NCI-H774 (cell line): Measurements from ENCODE around the gene UBE2G1.

Experiments
- DNase-seq: peaks from one replicate; lab custom pipeline; 2025; lab: John Stamatoyannopoulos, UW

UBE2G1 gene

GRCh38 chr17:4334332-4334731 lies 32.1 kb downstream of the UBE2G1 start:
- no peak for DNase-seq

GRCh38 chr17:4333041-4333440 lies 33.4 kb downstream of the UBE2G1 start:
- DNase-seq = no peak

GRCh38 chr17:4332296-4332970 lies 34.0 kb downstream of the UBE2G1 start:
- DNase-seq = no peak

- no peak for DNase-seq
Observed at GRCh38 chr17:4331614-4332013, 34.9 kb downstream of the UBE2G1 start.

- DNase-seq = no peak
Observed at GRCh38 chr17:4329838-4330237, 36.6 kb downstream of the UBE2G1 start.

- DNase-seq = no peak
Observed at GRCh38 chr17:4327606-4328005, 38.9 kb downstream of the UBE2G1 start.

- no peak for DNase-seq
Observed at GRCh38 chr17:4326608-4327007, 39.9 kb downstream of the UBE2G1 start.

GRCh38 chr17:4326112-4326511 lies 40.4 kb downstream of the UBE2G1 start:
- no peak for DNase-seq

GRCh38 chr17:4324463-4324862 lies 42.0 kb downstream of the UBE2G1 start:
- DNase-seq = no peak

GRCh38 chr17:4319221-4319620 lies 47.3 kb downstream of the UBE2G1 start:
- DNase-seq = no peak

- no peak for DNase-seq
Observed at GRCh38 chr17:4318596-4318995, 47.9 kb downstream of the UBE2G1 start.

- DNase-seq = no peak
Observed at GRCh38 chr17:4318186-4318585, 48.3 kb downstream of the UBE2G1 start.

GRCh38 chr17:4317610-4318009 lies 48.9 kb downstream of the UBE2G1 start:
- DNase-seq = no peak

GRCh38 chr17:4316648-4317047 lies 49.8 kb downstream of the UBE2G1 start:
- no peak for DNase-seq

GRCh38 chr17:4314618-4315017 lies 51.9 kb downstream of the UBE2G1 start:
- no peak for DNase-seq

- no peak for DNase-seq
Observed at GRCh38 chr17:4314179-4314578, 52.3 kb downstream of the UBE2G1 start.

GRCh38 chr17:4313221-4314114 lies 53.0 kb downstream of the UBE2G1 start:
- DNase-seq = no peak

- DNase-seq = no peak
Observed at GRCh38 chr17:4310354-4311060, 56.0 kb downstream of the UBE2G1 start.

- no peak for DNase-seq
Observed at GRCh38 chr17:4309897-4310296, 56.6 kb downstream of the UBE2G1 start.

- DNase-seq = no peak
Observed at GRCh38 chr17:4307179-4307930, 59.1 kb downstream of the UBE2G1 start.

GRCh38 chr17:4305224-4305623 lies 61.3 kb downstream of the UBE2G1 start:
- DNase-seq = no peak

GRCh38 chr17:4304417-4305027 lies 62.0 kb downstream of the UBE2G1 start:
- no peak for DNase-seq
